GM12891 (cell line): Measurements from ENCODE around the gene CSTPP1.

ENCODE experiments used
- PAX5 ChIP-seq: IDR thresholded peaks from 2 replicates; pipeline ENCODE4 v1.6.1; 2011; ENCODE audit warnings: low read length, moderate library complexity, mild to moderate bottlenecking; ENCODE audit not compliant: insufficient read depth, severe bottlenecking
- POLR2A ChIP-seq: IDR thresholded peaks from 2 replicates; pipeline ENCODE4 v1.6.1; 2011; ENCODE audit warnings: low read depth, low read length, control low read depth
- POLR2AphosphoS5 ChIP-seq: IDR thresholded peaks from 2 replicates; pipeline ENCODE4 v1.6.1; 2011; ENCODE audit warnings: low read depth, low read length, control low read depth
- POU2F2 ChIP-seq: IDR thresholded peaks from 2 replicates; pipeline ENCODE4 v1.6.1; 2011; ENCODE audit warnings: low read depth, mild to moderate bottlenecking, control low read depth, low read length, moderate library complexity
- SPI1 ChIP-seq: IDR thresholded peaks from 2 replicates; pipeline ENCODE4 v1.6.1; 2011; ENCODE audit warnings: low read depth, low read length, control low read depth
- TAF1 ChIP-seq: IDR thresholded peaks from 2 replicates; pipeline ENCODE4 v1.6.1; 2011; ENCODE audit warnings: low read depth, low read length, control low read depth

DNA sequence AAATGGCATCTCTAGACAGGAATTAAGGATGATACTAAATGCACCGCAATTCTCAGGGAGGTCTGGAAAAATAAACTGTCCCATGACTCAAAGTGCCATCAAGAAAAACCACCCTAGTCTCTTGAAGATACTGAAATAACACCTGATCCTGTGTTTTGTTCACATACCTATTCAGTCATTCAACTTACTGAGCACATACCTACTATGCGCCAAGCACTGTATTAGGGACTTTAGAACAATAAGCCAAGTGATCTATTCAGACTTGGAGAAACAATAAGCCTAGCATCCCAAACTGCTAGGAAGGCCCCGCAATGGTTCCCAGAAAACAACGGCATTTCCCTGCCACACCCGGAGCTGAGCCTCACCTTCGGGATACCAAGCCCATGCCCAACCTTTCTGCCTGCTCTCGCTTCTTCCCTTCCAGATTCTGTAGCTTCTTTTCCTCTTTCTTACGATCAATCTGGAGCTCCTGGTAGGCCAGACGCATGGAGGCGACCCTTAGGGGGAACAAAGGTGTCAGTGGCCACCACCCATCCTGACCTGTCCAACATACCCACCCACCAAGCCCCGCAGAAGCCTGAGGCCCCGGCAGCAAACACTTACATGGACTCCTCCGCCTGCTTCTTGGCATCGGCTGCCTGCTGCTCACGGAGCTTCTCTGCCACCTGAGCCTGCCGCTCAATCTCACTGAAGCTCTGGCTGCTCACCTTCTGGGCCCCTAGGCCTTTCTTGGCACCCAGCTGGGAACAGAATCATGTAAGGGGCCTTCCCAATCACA lies 234.7 kb downstream of the CSTPP1 start:
- TF ChIP-seq POLR2A, result no peak
- TF ChIP-seq TAF1, result no peak
- no peak for TF ChIP-seq POLR2AphosphoS5
- TF ChIP-seq SPI1, result no peak
- no peak for TF ChIP-seq POU2F2
- no peak for TF ChIP-seq PAX5
